Measurements from ENCODE around the gene KRT35.

GRCh38 chr17:41475421-41475820, 5.5 kb downstream of the KRT35 start:
- TF ChIP-seq CTCF (conservative IDR thresholded peaks at IDR 0.05; ENCODE audit: low read depth in 2 of 2) (no peak), REST (IDR thresholded peaks at IDR 0.05; ENCODE audit: unreplicated experiment) (no peak), EZH2 (IDR thresholded peaks at IDR 0.05; ENCODE audit: low read depth, unreplicated experiment) (no peak), POLR2AphosphoS5 (IDR thresholded peaks at IDR 0.05; ENCODE audit: low read depth) (no peak), EZH2phosphoT487 (IDR thresholded peaks at IDR 0.05; ENCODE audit: unreplicated experiment) (no peak), CREB1 (CRISPR knock-in tag; IDR thresholded peaks at IDR 0.05; ENCODE audit: low read depth) (no peak), ZNF114 (CRISPR knock-in tag; IDR thresholded peaks at IDR 0.05) (no peak), JUNB (IDR thresholded peaks at IDR 0.05; ENCODE audit: unreplicated experiment) (no peak), STAT1 (IDR thresholded peaks at IDR 0.05; ENCODE audit: unreplicated experiment) (no peak), ZNF331 (CRISPR knock-in tag; IDR thresholded peaks at IDR 0.05; ENCODE audit: low read depth) (no peak), ETS1 (IDR thresholded peaks at IDR 0.05) (no peak), ZNF462 (CRISPR knock-in tag; IDR thresholded peaks at IDR 0.05) (no peak)

All from GM23338 (cell line).